Memory B cell (primary cell): ENCODE data around the gene RPSA.
A peak's percentile ranks its signal among the peaks of the same experiment; 100 is the strongest.
"Not testable (repeated sequence)": the region's sequence is repeated elsewhere in the genome, so short reads cannot be mapped to it uniquely, and the experiment has no call there.

ENCODE experiments used
- ATAC-seq: fragments of 150-1000 bp; cut with Tn5 transposase; 2 replicates; pipeline ENCODE4 v1.10.0; 2021; ENCODE audit warnings: low read depth, mild to moderate bottlenecking, moderate library complexity
- DNase-seq, 2 donors: peaks; one replicate each; pipeline ENCODE4 v3.0.0; 2022; ENCODE audit warnings: low spot score in 2 of 2
- H3K27ac Mint-ChIP-seq: one replicate; pipeline ENCODE4 v1.8.0; 2022; ENCODE audit warnings: mild to moderate bottlenecking, moderate library complexity, mixed read lengths
- H3K27me3 Mint-ChIP-seq: one replicate; pipeline ENCODE4 v1.8.0; 2022; ENCODE audit warnings: mixed read lengths
- H3K36me3 Mint-ChIP-seq: one replicate; pipeline ENCODE4 v1.8.0; 2022; ENCODE audit warnings: mild to moderate bottlenecking, mixed read lengths
- H3K4me1 Mint-ChIP-seq: one replicate; pipeline ENCODE4 v1.8.0; 2022; ENCODE audit warnings: mixed read lengths
- H3K4me3 Mint-ChIP-seq: one replicate; pipeline ENCODE4 v1.8.0; 2022; ENCODE audit warnings: mild to moderate bottlenecking, moderate library complexity, mixed read lengths
- H3K9me3 Mint-ChIP-seq: one replicate; pipeline ENCODE4 v1.8.0; 2022; ENCODE audit warnings: mixed read lengths

Gene RPSA

GRCh38 chr3:39407259-39407629 is 724 bp downstream of the RPSA start:
- Mint-ChIP-seq H3K36me3 (peaks cover 17% of the 10 kb centered on the region), H3K27me3 (no peaks in the 10 kb centered on the region), H3K4me1 (peaks cover 26% of the 10 kb centered on the region), H3K27ac (peak overlapping the region; percentile 91), H3K4me3 (peak overlapping the region; percentile 94), H3K9me3 (no peaks in the 10 kb centered on the region)
- DNase-seq (no peak), ATAC-seq (no peak)

GRCh38 chr3:39407773-39408492 is 1.4 kb downstream of the RPSA start:
- H3K4me1 Mint-ChIP-seq = peaks cover 26% of the 10 kb centered on the region
- peak overlapping the region; percentile 91 for H3K27ac Mint-ChIP-seq
- peak overlapping the region; percentile 94 for H3K4me3 Mint-ChIP-seq
- H3K27me3 Mint-ChIP-seq = no peaks in the 10 kb centered on the region
- no peaks in the 10 kb centered on the region for H3K9me3 Mint-ChIP-seq
- DNase-seq (no peak), ATAC-seq (no peak)
- H3K36me3 Mint-ChIP-seq = peaks cover 24% of the 10 kb centered on the region

DNA sequence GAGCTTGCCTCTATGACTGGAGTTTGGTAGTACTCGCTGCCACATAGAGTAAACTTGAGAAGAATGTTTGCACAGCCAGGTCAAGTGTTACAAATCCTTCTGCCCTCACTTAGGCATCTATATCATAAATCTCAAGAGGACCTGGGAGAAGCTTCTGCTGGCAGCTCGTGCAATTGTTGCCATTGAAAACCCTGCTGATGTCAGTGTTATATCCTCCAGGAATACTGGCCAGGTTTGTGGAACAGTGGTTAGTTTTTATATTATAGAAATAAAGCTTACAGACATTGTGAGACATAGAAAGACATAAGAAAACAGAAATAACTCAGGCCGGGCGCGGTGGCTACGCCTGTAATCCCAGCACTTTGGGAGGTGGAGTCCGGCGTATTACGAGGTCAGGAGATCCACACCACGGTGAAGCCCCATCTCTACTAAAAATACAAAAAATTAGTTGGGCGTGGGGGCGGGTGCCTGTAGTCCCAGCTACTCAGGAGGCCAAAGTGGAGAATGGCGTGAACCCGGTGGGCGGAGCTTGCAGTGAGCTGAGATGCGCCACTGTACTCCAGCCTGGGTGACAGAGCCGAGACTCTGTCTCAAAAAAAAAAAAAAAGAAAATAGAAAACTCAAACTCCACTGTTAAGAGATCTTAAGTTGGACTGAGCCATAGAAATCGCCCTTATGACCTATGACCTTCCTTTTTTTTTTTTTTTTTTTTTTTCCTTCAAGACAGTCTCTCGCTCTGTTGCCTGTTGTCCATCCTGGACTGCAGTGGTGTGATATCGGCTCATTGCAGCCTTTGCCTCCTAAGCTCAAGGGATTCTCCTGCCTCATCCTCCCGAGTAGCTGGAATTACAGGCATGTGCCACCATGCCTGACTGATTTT is 2.2 kb downstream of the RPSA start:
- ATAC-seq = no peak
- Mint-ChIP-seq H3K27me3 (no peaks in the 10 kb centered on the region), H3K27ac (peak overlapping the region; percentile 91), H3K9me3 (no peaks in the 10 kb centered on the region), H3K4me1 (peaks cover 26% of the 10 kb centered on the region), H3K4me3 (peak overlapping the region; percentile 94), H3K36me3 (peaks cover 25% of the 10 kb centered on the region)
- DNase-seq = no peak

DNA sequence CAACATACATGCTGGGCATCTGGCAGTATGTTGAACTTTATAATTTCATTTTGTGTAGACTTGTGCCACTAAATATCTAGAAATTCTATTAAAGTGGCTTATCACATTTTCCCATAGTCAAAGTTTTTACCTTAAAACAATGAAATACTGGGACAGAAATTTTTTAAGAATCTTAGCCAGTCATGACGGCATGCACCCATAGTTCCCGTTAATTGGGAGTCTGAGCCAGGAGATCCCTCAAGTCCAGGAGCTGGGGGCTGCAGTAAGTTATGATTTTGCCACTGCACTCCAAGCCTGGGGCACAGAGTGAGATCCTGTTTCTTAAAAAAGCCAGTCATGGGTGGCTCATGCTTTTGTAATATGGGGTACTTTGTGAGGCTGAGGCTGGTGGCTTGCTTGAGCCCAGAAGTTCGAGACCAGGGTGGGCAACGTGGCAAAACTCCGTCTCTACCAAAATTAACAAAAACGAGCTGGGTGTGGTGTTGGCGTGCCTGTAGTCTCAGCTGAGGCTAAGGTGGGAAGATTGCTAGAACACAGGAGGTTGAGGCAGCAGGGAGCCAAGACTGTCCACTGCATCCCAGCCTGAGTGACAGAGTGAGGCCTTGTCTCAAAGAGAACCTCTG is 3.1 kb downstream of the RPSA start:
- Mint-ChIP-seq H3K4me3 (no peak overlapping the region), H3K27ac (peak overlapping the region; percentile 67), H3K9me3 (no peaks in the 10 kb centered on the region), H3K36me3 (peaks cover 25% of the 10 kb centered on the region), H3K4me1 (peaks cover 26% of the 10 kb centered on the region), H3K27me3 (no peaks in the 10 kb centered on the region)
- ATAC-seq (no peak), DNase-seq (no peak)

GRCh38 chr3:39410893-39411292 is 4.4 kb downstream of the RPSA start:
- Mint-ChIP-seq H3K27me3 (no peaks in the 10 kb centered on the region), H3K4me3 (no peak overlapping the region), H3K36me3 (peaks cover 25% of the 10 kb centered on the region), H3K4me1 (peaks cover 26% of the 10 kb centered on the region), H3K27ac (no peak overlapping the region), H3K9me3 (no peaks in the 10 kb centered on the region)
- no peak for ATAC-seq
- DNase-seq = no peak

DNA sequence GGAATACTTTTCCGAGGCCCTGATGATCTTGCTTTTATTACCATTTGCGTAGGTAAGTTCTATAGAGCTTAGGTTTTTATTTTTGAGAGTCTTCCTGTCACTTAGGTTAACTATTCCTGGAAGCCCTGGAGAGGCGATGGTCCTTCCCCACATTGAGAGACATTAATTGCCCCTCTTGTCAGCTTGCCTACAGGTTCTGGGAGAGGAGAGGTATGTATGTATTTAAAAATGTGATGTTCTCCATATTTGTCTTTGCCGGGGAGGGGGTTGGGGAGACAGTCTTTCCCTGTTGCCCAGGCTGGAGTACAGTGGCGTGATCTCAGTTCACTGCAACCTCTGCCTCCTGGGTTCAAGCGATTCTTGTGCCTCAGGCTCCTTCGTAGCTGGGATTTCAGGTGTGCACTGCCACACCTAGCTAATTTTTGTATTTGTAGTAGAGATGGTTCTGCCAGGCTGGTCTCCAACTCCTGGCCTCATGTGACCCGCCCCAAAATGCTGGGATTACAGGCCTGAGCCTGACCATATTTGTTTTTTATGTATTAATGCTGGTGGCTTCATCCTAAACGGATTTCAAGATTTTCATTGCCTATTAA is 6.2 kb downstream of the RPSA start:
- Mint-ChIP-seq H3K36me3 (peaks cover 24% of the 10 kb centered on the region), H3K27me3 (no peaks in the 10 kb centered on the region), H3K27ac (no peak overlapping the region), H3K4me3 (no peak overlapping the region), H3K4me1 (peaks cover 21% of the 10 kb centered on the region), H3K9me3 (no peaks in the 10 kb centered on the region)
- ATAC-seq (no peak), DNase-seq (no peak)

GRCh38 chr3:39413691-39414420 is 7.3 kb downstream of the RPSA start:
- peaks cover 20% of the 10 kb centered on the region for H3K36me3 Mint-ChIP-seq
- ATAC-seq = no peak
- H3K4me1 Mint-ChIP-seq = peaks cover 15% of the 10 kb centered on the region
- H3K9me3 Mint-ChIP-seq = no peaks in the 10 kb centered on the region
- peaks cover 1% of the 10 kb centered on the region for H3K27me3 Mint-ChIP-seq
- peak overlapping the region; percentile 73 for H3K27ac Mint-ChIP-seq
- no peak overlapping the region for H3K4me3 Mint-ChIP-seq
- DNase-seq = no peak

DNA sequence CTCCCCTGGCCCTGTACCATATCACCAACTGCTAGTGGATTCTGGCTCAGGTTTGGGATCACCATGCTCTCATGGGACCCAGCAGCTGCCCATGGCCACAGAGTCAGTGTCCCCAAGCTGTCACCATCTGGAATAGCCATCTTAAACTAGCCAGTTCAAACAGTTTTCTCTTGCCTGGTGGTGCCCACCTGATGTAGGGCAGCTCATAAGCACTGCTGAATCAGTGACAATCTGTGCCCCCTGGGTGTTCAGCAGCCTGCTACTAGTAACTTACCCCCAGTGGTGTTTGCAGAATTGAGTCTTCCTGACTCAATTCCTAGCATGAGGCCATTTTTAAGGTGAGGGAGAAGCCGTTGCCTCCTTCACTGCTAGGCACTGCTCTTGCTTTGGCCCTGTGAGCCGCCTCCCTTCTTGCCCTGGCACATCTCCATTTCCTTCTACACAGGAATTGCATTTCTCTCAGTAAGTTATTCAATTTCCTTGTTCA is 7.9 kb downstream of the RPSA start:
- DNase-seq = no peak
- Mint-ChIP-seq H3K4me1 (peaks cover 13% of the 10 kb centered on the region), H3K27me3 (peaks cover 1% of the 10 kb centered on the region), H3K9me3 (no peaks in the 10 kb centered on the region), H3K4me3 (no peak overlapping the region), H3K36me3 (peaks cover 17% of the 10 kb centered on the region), H3K27ac (peak overlapping the region; percentile 73)
- ATAC-seq = no peak

DNA sequence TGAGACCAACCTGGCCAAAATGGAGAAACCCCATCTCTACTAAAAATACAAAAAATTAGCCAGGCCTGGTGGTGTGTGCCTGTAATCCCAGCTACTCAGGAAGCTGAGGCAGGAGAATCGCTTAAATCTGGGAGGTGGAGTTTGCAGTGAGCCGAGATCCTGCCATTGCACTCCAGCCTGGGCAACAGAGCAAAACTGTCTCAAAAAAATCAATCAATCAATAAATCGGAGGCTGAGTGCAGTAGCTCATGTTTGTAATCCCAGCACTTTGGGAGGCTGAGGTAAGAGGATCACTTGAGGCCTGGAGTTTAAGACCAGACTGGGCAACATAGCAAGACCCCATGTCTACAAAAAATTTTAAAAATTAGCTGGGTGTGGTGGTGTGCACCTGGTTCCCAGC is 8.8 kb downstream of the RPSA start:
- not testable (repeated sequence) for H3K4me1 Mint-ChIP-seq, H3K9me3 Mint-ChIP-seq, H3K4me3 Mint-ChIP-seq, H3K27me3 Mint-ChIP-seq, ATAC-seq, DNase-seq, H3K27ac Mint-ChIP-seq
- H3K36me3 Mint-ChIP-seq = peaks cover 14% of the 10 kb centered on the region

DNA sequence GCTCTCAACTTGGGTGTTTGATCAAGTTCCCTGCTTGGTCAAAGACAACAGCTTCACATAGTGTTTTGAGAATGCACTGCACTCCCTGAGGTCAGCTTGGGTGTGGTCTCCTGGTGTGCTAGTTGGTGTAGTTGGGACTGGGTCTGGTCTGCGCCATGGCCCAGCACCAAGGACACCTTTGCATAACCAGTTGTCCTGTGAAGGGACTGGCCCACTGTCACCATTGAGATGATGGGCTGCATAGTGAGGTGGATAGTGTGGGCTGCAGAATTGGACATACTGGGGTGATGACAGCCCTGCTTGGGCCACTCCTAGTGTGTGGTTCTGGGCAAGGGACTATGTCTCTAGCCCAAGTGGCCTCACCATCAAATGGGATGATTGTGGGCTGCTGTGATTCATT is 9.5 kb downstream of the RPSA start:
- no peak for ATAC-seq
- no peaks in the 10 kb centered on the region for H3K9me3 Mint-ChIP-seq
- peaks cover 12% of the 10 kb centered on the region for H3K36me3 Mint-ChIP-seq
- H3K4me1 Mint-ChIP-seq = peaks cover 7% of the 10 kb centered on the region
- H3K27me3 Mint-ChIP-seq = peaks cover 1% of the 10 kb centered on the region
- H3K4me3 Mint-ChIP-seq = no peak overlapping the region
- no peak for DNase-seq
- no peak overlapping the region for H3K27ac Mint-ChIP-seq

- H3K27me3 Mint-ChIP-seq, H3K27ac Mint-ChIP-seq, H3K4me3 Mint-ChIP-seq: not testable (repeated sequence)
Measured at GRCh38 chr3:39416998-39417397, 10.5 kb downstream of the RPSA start.

DNA sequence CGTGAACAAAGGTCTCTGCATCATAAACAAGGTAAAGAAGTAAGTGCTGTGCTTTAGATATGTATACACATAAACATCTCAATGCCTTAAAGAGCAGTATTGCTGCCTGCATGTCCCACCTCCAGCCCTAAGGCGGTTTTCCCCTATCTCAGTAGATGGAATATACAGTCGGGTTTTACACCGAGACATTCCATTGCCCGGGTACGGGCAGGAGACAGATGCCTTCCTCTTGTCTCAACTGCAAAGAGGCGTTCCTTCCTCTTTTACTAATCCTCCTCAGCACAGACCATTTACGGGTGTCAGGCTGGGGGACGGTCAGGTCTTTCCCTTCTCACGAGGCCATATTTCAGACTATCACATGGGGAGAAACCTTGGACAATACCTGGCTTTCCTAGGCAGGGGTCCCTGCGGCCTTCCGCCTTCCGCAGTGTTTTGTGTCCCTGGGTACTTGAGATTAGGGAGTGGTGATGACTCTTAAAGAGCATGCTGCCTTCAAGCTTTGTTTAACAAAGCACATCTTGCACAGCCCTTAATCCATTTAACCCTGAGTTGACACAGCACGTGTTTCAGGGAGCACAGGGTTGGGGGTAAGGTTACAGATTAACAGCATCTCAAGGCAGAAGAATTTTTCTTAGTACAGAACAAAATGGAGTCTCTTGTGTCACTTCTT is 12.2 kb downstream of the RPSA start:
- H3K27me3 Mint-ChIP-seq, H3K4me1 Mint-ChIP-seq, H3K9me3 Mint-ChIP-seq, ATAC-seq, DNase-seq, H3K27ac Mint-ChIP-seq, H3K4me3 Mint-ChIP-seq, H3K36me3 Mint-ChIP-seq: not testable (repeated sequence)

More at GRCh38 chr3:39416998-39417397, 10.5 kb downstream of the RPSA start:
- not testable (repeated sequence) for H3K36me3 Mint-ChIP-seq, H3K9me3 Mint-ChIP-seq, ATAC-seq, H3K4me1 Mint-ChIP-seq, DNase-seq

- Mint-ChIP-seq H3K4me3 (no peak overlapping the region), H3K4me1 (no peaks in the 10 kb centered on the region), H3K36me3 (no peaks in the 10 kb centered on the region), H3K27me3 (peaks cover 1% of the 10 kb centered on the region), H3K9me3 (no peaks in the 10 kb centered on the region), H3K27ac (no peak overlapping the region)
- DNase-seq (no peak), ATAC-seq (no peak)
Measured at GRCh38 chr3:39419742-39420315, 13.3 kb downstream of the RPSA start.
